Mesothelial cell of epicardium (in vitro differentiated cells): ENCODE data around the gene TES. TPM values are rescaled to one million over a fixed set of nuclear protein-coding genes. Genes with fewer than 3 reads are reported as not detected.

Experiments used
- DNase-seq, 2 experiments: peaks; one replicate each; pipeline ENCODE4 v3.0.0; 2021; ENCODE audit warnings: low spot score in 2 of 2; ENCODE audit not compliant: unreplicated experiment in 2 of 2
- H3K27ac Mint-ChIP-seq: 2 replicates; pipeline ENCODE4 v1.8.0; 2021; ENCODE audit warnings: mixed read lengths
- H3K27me3 Mint-ChIP-seq: 2 replicates; pipeline ENCODE4 v1.8.0; 2021; ENCODE audit warnings: low read depth, mixed read lengths
- H3K36me3 Mint-ChIP-seq: 2 replicates; pipeline ENCODE4 v1.8.0; 2021; ENCODE audit warnings: mixed read lengths
- H3K4me1 Mint-ChIP-seq: 2 replicates; pipeline ENCODE4 v1.8.0; 2021; ENCODE audit warnings: mixed read lengths
- H3K4me3 Mint-ChIP-seq: 2 replicates; pipeline ENCODE4 v1.8.0; 2021; ENCODE audit warnings: mild to moderate bottlenecking, moderate library complexity, mixed read lengths
- H3K9me3 Mint-ChIP-seq: 2 replicates; pipeline ENCODE4 v1.8.0; 2021; ENCODE audit warnings: mixed read lengths
- total RNA-seq: library from RNA; stranded (reverse); gene quantifications from 3 replicates; pipeline ENCODE4 v1.2.1, GENCODE V29; 2021
- TF ChIP-seq, protein P1 (sequence below): fragments of 200-600 bp; sonication (generic); IDR thresholded peaks from one replicate; pipeline ENCODE4 v1.5.0; 2021; ENCODE audit warnings: antibody characterized with exemption; ENCODE audit not compliant: unreplicated experiment

TES gene
- total RNA-seq, 1 donor from 2014 or later, result 131 TPM

DNA sequence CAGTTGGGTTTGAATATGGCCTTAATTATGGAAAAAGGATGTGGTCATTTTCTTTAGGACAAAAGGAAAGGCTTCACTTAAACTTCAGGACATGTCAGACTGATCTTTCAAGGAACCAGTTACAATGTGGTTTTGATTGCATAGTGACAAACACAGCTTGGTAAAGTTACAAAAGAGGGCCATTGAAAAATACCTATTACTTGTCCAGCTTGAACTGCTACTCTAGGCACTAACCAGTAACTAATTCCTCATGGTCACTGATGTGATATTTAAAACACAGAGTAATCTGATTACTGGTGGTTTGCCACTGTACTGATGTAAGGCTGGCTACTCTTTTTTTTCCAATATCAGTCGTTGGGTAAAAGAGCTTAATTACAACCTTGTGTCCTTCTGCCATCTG lies 22.6 kb downstream of the TES start:
- Mint-ChIP-seq H3K27ac (peak overlapping the region; percentile 45), H3K4me1 (peaks cover 50% of the 10 kb centered on the region), H3K9me3 (no peaks in the 10 kb centered on the region), H3K36me3 (peaks cover 5% of the 10 kb centered on the region), H3K27me3 (no peaks in the 10 kb centered on the region), H3K4me3 (no peak overlapping the region)
- TF ChIP-seq, protein P1, sequence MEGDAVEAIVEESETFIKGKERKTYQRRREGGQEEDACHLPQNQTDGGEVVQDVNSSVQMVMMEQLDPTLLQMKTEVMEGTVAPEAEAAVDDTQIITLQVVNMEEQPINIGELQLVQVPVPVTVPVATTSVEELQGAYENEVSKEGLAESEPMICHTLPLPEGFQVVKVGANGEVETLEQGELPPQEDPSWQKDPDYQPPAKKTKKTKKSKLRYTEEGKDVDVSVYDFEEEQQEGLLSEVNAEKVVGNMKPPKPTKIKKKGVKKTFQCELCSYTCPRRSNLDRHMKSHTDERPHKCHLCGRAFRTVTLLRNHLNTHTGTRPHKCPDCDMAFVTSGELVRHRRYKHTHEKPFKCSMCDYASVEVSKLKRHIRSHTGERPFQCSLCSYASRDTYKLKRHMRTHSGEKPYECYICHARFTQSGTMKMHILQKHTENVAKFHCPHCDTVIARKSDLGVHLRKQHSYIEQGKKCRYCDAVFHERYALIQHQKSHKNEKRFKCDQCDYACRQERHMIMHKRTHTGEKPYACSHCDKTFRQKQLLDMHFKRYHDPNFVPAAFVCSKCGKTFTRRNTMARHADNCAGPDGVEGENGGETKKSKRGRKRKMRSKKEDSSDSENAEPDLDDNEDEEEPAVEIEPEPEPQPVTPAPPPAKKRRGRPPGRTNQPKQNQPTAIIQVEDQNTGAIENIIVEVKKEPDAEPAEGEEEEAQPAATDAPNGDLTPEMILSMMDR, result no peak
- no peak for DNase-seq

DNA sequence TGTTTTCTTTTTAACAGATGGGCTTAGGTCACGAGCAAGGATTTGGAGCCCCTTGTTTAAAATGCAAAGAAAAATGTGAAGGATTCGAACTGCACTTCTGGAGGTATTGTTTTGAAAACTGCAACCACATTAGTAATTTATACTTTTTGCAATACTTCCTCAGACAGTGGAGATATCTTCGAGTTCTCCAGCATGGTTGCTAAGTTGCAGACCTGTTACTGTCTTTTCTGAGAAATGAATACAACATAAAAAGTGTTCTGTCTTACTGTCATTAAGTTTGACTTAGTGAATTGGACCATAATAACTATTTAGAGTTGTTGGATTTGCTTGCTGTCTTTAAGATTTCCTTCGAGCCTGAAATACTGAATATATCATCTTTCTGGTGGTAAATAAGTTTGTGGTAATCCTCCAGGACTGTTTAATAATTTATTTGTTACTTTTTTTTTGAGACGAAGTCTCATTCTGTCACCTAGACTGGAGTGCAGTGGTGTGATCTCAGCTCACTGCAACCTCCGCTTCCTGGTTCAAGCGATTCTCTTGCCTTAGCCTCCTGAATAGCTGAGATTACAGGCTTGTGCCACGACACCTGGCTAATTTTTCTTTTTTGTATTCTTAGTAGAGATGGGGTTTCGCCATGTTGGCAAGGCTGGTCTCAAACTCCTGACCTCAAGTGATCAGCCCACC lies 24.3 kb downstream of the TES start:
- TF ChIP-seq, protein P1, result no peak
- Mint-ChIP-seq H3K36me3 (peaks cover 10% of the 10 kb centered on the region), H3K27me3 (no peaks in the 10 kb centered on the region), H3K9me3 (no peaks in the 10 kb centered on the region), H3K4me3 (no peak overlapping the region), H3K27ac (peak overlapping the region; percentile 30), H3K4me1 (peaks cover 48% of the 10 kb centered on the region)
- no peak for DNase-seq

DNA sequence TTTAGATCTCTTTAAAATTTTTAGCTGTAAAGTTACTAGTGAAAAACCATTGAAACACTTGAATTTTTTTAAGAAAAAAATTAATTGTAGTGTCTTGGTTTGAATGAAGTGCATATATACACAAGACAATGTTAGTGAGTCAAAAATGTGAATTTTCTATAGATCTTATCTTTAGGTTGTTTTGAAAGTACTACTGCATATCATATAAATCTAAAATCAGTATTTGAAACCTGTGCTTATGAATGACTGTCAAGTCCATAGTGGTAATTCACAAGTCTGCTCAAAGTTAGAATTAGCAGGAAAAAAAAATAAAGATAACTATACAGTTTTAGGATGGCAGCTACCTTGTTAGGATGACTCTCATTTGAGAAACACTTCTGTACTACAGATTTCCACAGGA lies 25.0 kb downstream of the TES start:
- no peak overlapping the region for H3K4me3 Mint-ChIP-seq
- peaks cover 52% of the 10 kb centered on the region for H3K4me1 Mint-ChIP-seq
- H3K27ac Mint-ChIP-seq, result no peak overlapping the region
- TF ChIP-seq, protein P1, result no peak
- no peak for DNase-seq
- no peaks in the 10 kb centered on the region for H3K27me3 Mint-ChIP-seq
- no peaks in the 10 kb centered on the region for H3K9me3 Mint-ChIP-seq
- H3K36me3 Mint-ChIP-seq, result peaks cover 10% of the 10 kb centered on the region

DNA sequence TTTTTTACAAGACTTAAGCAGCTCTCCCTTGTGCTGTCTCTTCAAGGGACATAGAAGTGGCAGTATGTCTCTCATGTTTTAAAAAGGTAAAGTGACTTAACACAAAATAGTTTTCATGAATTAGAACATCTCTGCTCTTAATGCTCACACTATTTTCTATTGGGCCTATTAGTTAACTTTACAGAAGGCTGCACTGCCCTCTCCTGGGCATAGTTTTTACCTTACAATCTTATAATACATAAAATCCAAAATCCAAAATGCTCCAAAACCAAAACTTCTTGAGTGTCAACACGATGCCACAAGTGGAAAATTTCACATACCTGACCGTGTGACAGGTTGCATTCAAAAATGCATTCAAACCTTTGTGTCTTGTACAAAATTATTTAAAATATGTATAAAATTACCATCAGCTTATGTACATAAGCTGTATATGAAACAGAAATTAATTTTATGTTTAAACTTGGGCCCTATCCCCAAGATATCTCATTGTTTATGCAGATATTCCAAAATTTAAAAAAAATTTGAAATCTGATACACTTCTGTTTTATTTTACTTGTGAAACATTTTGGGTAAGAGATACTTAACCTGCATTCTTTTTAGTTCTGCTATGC lies 25.8 kb downstream of the TES start:
- Mint-ChIP-seq H3K4me1 (peaks cover 53% of the 10 kb centered on the region), H3K9me3 (no peaks in the 10 kb centered on the region), H3K27ac (no peak overlapping the region), H3K36me3 (peaks cover 10% of the 10 kb centered on the region), H3K27me3 (no peaks in the 10 kb centered on the region), H3K4me3 (no peak overlapping the region)
- no peak for DNase-seq
- TF ChIP-seq, protein P1, result peak; percentile 45

DNA sequence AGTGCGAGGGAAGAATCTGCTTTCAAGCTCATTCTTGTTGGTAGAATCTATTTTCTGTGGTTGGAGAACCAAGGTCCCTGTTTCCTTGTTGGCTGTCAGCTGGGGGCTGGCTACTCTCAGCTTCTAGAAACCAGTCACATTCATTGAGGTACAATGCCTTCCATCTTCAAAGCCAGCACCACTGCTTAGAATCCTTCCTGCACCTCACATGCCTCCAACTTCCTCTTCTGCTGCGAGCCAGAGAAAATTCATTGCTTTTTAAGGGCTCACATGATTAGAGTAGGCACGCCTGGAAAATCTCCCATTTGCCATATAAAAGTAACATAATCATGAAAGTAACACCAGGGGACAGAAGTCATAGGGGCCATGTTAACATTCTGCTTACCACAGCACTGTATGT lies 28.7 kb downstream of the TES start:
- no peaks in the 10 kb centered on the region for H3K9me3 Mint-ChIP-seq
- DNase-seq, result no peak
- H3K36me3 Mint-ChIP-seq, result peaks cover 21% of the 10 kb centered on the region
- no peaks in the 10 kb centered on the region for H3K27me3 Mint-ChIP-seq
- TF ChIP-seq, protein P1, result no peak
- no peak overlapping the region for H3K4me3 Mint-ChIP-seq
- peaks cover 54% of the 10 kb centered on the region for H3K4me1 Mint-ChIP-seq
- peak overlapping the region; percentile 75 for H3K27ac Mint-ChIP-seq
